GM23338 (cell line): ENCODE data around the gene PMEL. TPM values are rescaled to one million over a fixed set of nuclear protein-coding genes. Genes with fewer than 3 reads are reported as not detected.

ENCODE experiments used
- ATAC-seq: fragments of 200-7000 bp; cut with Tn5 transposase; 3 replicates; pipeline ENCODE4 v1.9.1; 2020
- DNase-seq: peaks from one replicate; pipeline ENCODE4 v3.0.0-alpha.2; 2015; ENCODE audit warnings: low spot score
- H2AFZ ChIP-seq: fragments of 200-600 bp; sonication (generic); 2 replicates; pipeline ENCODE4 v1.8.0; 2016; ENCODE audit warnings: antibody characterized with exemption, mild to moderate bottlenecking, moderate library complexity
- H3F3A ChIP-seq: fragments of 200-600 bp; sonication (generic); replicated peaks from 2 replicates; pipeline ENCODE4 v1.8.0; 2017; ENCODE audit warnings: antibody characterized with exemption, mixed run types, low read depth
- H3K27ac ChIP-seq: fragments of 200-600 bp; sonication (generic); 2 replicates; pipeline ENCODE4 v1.6.1; 2016; ENCODE audit warnings: low read depth
- H3K27me3 ChIP-seq: fragments of 200-600 bp; sonication (generic); 2 replicates; pipeline ENCODE4 v1.8.0; 2016; ENCODE audit warnings: mild to moderate bottlenecking, mixed run types, moderate library complexity; ENCODE audit not compliant: insufficient read depth
- H3K36me3 ChIP-seq: fragments of 200-600 bp; sonication (generic); 2 replicates; pipeline ENCODE4 v1.8.0; 2016; ENCODE audit warnings: mild to moderate bottlenecking; ENCODE audit not compliant: insufficient read depth
- H3K4me1 ChIP-seq: fragments of 200-600 bp; sonication (generic); 2 replicates; pipeline ENCODE4 v1.8.0; 2016; ENCODE audit warnings: mild to moderate bottlenecking, moderate library complexity; ENCODE audit not compliant: insufficient read depth
- H3K4me2 ChIP-seq: fragments of 200-600 bp; sonication (generic); 2 replicates; pipeline ENCODE4 v1.7.1; 2017; ENCODE audit warnings: mixed run types
- H3K4me3 ChIP-seq: fragments of 200-600 bp; sonication (generic); 2 replicates; pipeline ENCODE4 v1.6.1; 2016; ENCODE audit warnings: mixed run types
- H3K79me2 ChIP-seq: fragments of 200-600 bp; sonication (generic); replicated peaks from 2 replicates; pipeline ENCODE4 v1.8.0; 2017; ENCODE audit warnings: mild to moderate bottlenecking; ENCODE audit not compliant: insufficient read depth
- H3K9me2 ChIP-seq: fragments of 200-600 bp; sonication (generic); 2 replicates; pipeline ENCODE4 v1.8.0; 2017; ENCODE audit not compliant: insufficient read depth
- H4K20me1 ChIP-seq: fragments of 200-600 bp; sonication (generic); replicated peaks from 2 replicates; pipeline ENCODE4 v1.8.0; 2017; ENCODE audit warnings: mild to moderate bottlenecking; ENCODE audit not compliant: insufficient read depth
- H3K27ac Mint-ChIP-seq: 2 replicates; pipeline ENCODE4 v1.8.0; 2020; ENCODE audit warnings: inconsistent platforms, mild to moderate bottlenecking, moderate library complexity, mixed read lengths
- H3K27me3 Mint-ChIP-seq: 3 replicates; pipeline ENCODE4 v1.8.0; 2022; ENCODE audit warnings: low read depth, mild to moderate bottlenecking, moderate library complexity, mixed read lengths, inconsistent platforms; ENCODE audit not compliant: insufficient read depth, poor library complexity
- H3K36me3 Mint-ChIP-seq: 3 replicates; pipeline ENCODE4 v1.8.0; 2021; ENCODE audit warnings: low read depth, mild to moderate bottlenecking, inconsistent platforms, moderate library complexity, mixed read lengths
- H3K4me1 Mint-ChIP-seq: 3 replicates; pipeline ENCODE4 v1.8.0; 2020; ENCODE audit warnings: mild to moderate bottlenecking, inconsistent platforms, mixed read lengths
- H3K4me3 Mint-ChIP-seq: 3 replicates; pipeline ENCODE4 v1.8.0; 2021; ENCODE audit warnings: moderate library complexity, mild to moderate bottlenecking, inconsistent platforms, mixed read lengths
- H3K9me3 Mint-ChIP-seq: 3 replicates; pipeline ENCODE4 v1.8.0; 2020; ENCODE audit warnings: moderate library complexity, mild to moderate bottlenecking, inconsistent platforms, mixed read lengths
- CREB1 ChIP-seq: fragments of 250-450 bp; sonication (Bioruptor Pico); IDR thresholded peaks from 2 replicates; pipeline ENCODE4 v1.5.0; 2020; ENCODE audit warnings: low read depth, mild to moderate bottlenecking, moderate library complexity
- CTCF ChIP-seq, 2 experiments: fragments of 200-600 bp in 1 of 2; sonication (generic) in 1 of 2; conservative IDR thresholded peaks; 2 replicates each; pipeline versions ENCODE4 v1.5.1 to v1.6.1; 2016 to 2017; ENCODE audit warnings: antibody characterized with exemption in 2 of 2, low read depth in 2 of 2, mild to moderate bottlenecking in 2 of 2, moderate library complexity in 1 of 2
- ETS1 ChIP-seq: IDR thresholded peaks from 2 replicates; pipeline ENCODE4 v1.6.1; 2016; ENCODE audit warnings: antibody characterized with exemption
- EZH2 ChIP-seq: fragments of 200-600 bp; sonication (generic); IDR thresholded peaks from one replicate; pipeline ENCODE4 v1.8.0; 2017; ENCODE audit warnings: antibody characterized with exemption, mild to moderate bottlenecking, low read depth; ENCODE audit not compliant: unreplicated experiment
- JUNB ChIP-seq: IDR thresholded peaks from one replicate; pipeline ENCODE4 v1.6.1; 2016; ENCODE audit warnings: antibody characterized with exemption; ENCODE audit not compliant: unreplicated experiment
- NANOG ChIP-seq: IDR thresholded peaks from 2 replicates; pipeline ENCODE4 v1.6.1; 2016; ENCODE audit warnings: antibody characterized with exemption, borderline replicate concordance
- STAT1 ChIP-seq: IDR thresholded peaks from one replicate; pipeline ENCODE4 v1.6.1; 2016; ENCODE audit warnings: antibody characterized with exemption; ENCODE audit not compliant: unreplicated experiment
- ZNF114 ChIP-seq: fragments of 250-450 bp; sonication (Bioruptor Pico); IDR thresholded peaks from 2 replicates; pipeline ENCODE4 v1.5.0; 2020; ENCODE audit warnings: mild to moderate bottlenecking, moderate library complexity
- ZNF331 ChIP-seq: fragments of 250-450 bp; sonication (Bioruptor Pico); IDR thresholded peaks from 2 replicates; pipeline ENCODE4 v1.5.0; 2020; ENCODE audit warnings: low read depth, mild to moderate bottlenecking, moderate library complexity
- ZNF462 ChIP-seq: fragments of 250-450 bp; sonication (Bioruptor Pico); IDR thresholded peaks from 2 replicates; pipeline ENCODE4 v1.5.0; 2020; ENCODE audit warnings: mild to moderate bottlenecking, moderate library complexity
- polyA plus RNA-seq: library from polyadenylated mRNA; unstranded; fragments of >200 nt; fragmentation: Nextera tagmentation; extraction: Ambion mirVana; gene quantifications from 2 replicates; pipeline ENCODE4 v1.2.1, GENCODE V29; 2016
- total RNA-seq: library from RNA; depleted of rRNA; stranded (reverse); fragments of >200 nt; shearing (Covaris generic); gene quantifications from 2 replicates; pipeline ENCODE4 v1.2.3, GENCODE V29; 2014
- TF ChIP-seq, protein P1 (sequence below): IDR thresholded peaks from one replicate; pipeline ENCODE4 v1.6.1; 2018; ENCODE audit warnings: antibody characterized with exemption; ENCODE audit not compliant: unreplicated experiment

Gene PMEL
- total and polyA plus RNA-seq, 2 experiments from 2014 or later = 68.1 to 108 TPM

- Mint-ChIP-seq H3K27me3 (peaks cover 4% of the 10 kb centered on the region), H3K9me3 (no peaks in the 10 kb centered on the region; the same call in 2 of the 3 replicates), H3K4me1 (peaks cover 8% of the 10 kb centered on the region), H3K4me3 (no peak overlapping the region), H3K27ac (peak overlapping the region; percentile 46), H3K36me3 (peaks cover 34% of the 10 kb centered on the region)
- no peak overlapping the region for H3K4me3 ChIP-seq
- ATAC-seq (no peak), DNase-seq (no peak)
- H3K9me2 ChIP-seq = no peaks in the 10 kb centered on the region
- TF ChIP-seq NANOG (no peak), EZH2 (no peak), CREB1 (no peak), ZNF462 (CRISPR knock-in tag) (no peak), ZNF114 (no peak), ETS1 (no peak), JUNB (no peak), ZNF331 (no peak), STAT1 (no peak), CTCF (conservative IDR thresholded peaks at IDR 0.05; ENCODE audit: low read depth in 2 of 2) (no peak)
- TF ChIP-seq, protein P1, sequence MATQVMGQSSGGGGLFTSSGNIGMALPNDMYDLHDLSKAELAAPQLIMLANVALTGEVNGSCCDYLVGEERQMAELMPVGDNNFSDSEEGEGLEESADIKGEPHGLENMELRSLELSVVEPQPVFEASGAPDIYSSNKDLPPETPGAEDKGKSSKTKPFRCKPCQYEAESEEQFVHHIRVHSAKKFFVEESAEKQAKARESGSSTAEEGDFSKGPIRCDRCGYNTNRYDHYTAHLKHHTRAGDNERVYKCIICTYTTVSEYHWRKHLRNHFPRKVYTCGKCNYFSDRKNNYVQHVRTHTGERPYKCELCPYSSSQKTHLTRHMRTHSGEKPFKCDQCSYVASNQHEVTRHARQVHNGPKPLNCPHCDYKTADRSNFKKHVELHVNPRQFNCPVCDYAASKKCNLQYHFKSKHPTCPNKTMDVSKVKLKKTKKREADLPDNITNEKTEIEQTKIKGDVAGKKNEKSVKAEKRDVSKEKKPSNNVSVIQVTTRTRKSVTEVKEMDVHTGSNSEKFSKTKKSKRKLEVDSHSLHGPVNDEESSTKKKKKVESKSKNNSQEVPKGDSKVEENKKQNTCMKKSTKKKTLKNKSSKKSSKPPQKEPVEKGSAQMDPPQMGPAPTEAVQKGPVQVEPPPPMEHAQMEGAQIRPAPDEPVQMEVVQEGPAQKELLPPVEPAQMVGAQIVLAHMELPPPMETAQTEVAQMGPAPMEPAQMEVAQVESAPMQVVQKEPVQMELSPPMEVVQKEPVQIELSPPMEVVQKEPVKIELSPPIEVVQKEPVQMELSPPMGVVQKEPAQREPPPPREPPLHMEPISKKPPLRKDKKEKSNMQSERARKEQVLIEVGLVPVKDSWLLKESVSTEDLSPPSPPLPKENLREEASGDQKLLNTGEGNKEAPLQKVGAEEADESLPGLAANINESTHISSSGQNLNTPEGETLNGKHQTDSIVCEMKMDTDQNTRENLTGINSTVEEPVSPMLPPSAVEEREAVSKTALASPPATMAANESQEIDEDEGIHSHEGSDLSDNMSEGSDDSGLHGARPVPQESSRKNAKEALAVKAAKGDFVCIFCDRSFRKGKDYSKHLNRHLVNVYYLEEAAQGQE = no peak
- no peak overlapping the region for H2AFZ ChIP-seq
- H3K79me2 ChIP-seq = peaks cover 82% of the 10 kb centered on the region
- H3K27me3 ChIP-seq = no peaks in the 10 kb centered on the region
- no peaks in the 10 kb centered on the region for H3K4me1 ChIP-seq
- H3F3A ChIP-seq = no peaks in the 10 kb centered on the region
- H3K27ac ChIP-seq = 0 out of 2 replicates have a peak overlapping the region, but pooled peaks have one; percentile 5
- peaks cover 32% of the 10 kb centered on the region for H4K20me1 ChIP-seq
- H3K36me3 ChIP-seq = peaks cover 5% of the 10 kb centered on the region; the same call in 1 of the 2 replicates
- no peak overlapping the region for H3K4me2 ChIP-seq
These were observed 52.9 kb downstream of the PMEL start for GRCh38 chr12:55912908-55913307.
